Liver (tissue), 9 donors: ENCODE measurements around the gene ERFE. TPM values are rescaled to one million over a fixed set of nuclear protein-coding genes. Genes with fewer than 3 reads are reported as not detected.

Experiments used
- DNase-seq: peaks from one replicate; pipeline ENCODE4 v3.0.0-alpha.2; 2017; ENCODE audit warnings: low spot score
- H3K27ac ChIP-seq, 2 donors: one replicate each; pipeline ENCODE4 v1.7.0; 2013; ENCODE audit warnings: inconsistent platforms in 2 of 2, low read length in 2 of 2, control low read depth in 1 of 2, low read depth in 1 of 2, mild to moderate bottlenecking in 1 of 2
- H3K27me3 ChIP-seq, 4 donors: one replicate each; pipeline versions ENCODE4 v1.6.1 to v1.7.0; 2013; ENCODE audit warnings: low read length in 3 of 4, inconsistent platforms in 1 of 4, mild to moderate bottlenecking in 1 of 4, moderate library complexity in 1 of 4; ENCODE audit not compliant: control insufficient read depth in 4 of 4, insufficient read depth in 4 of 4
- H3K36me3 ChIP-seq, 4 donors: one replicate each; pipeline versions ENCODE4 v1.6.1 to v1.7.0; 2013; ENCODE audit warnings: low read length in 3 of 4, mild to moderate bottlenecking in 3 of 4, low read depth in 1 of 4, moderate library complexity in 1 of 4; ENCODE audit not compliant: control insufficient read depth in 4 of 4, insufficient read depth in 3 of 4
- H3K4me1 ChIP-seq, 4 donors: one replicate each; pipeline versions ENCODE4 v1.6.1 to v1.7.0; 2013; ENCODE audit warnings: low read length in 3 of 4, mild to moderate bottlenecking in 3 of 4, moderate library complexity in 1 of 4; ENCODE audit not compliant: control insufficient read depth in 4 of 4, insufficient read depth in 4 of 4
- H3K4me3 ChIP-seq, 3 donors: one replicate each; pipeline versions ENCODE4 v1.6.1 to v1.7.0; 2013; ENCODE audit warnings: low read length in 3 of 3, control low read depth in 1 of 3, low read depth in 1 of 3, mild to moderate bottlenecking in 1 of 3
- H3K9ac ChIP-seq, 2 donors: one replicate each; pipeline ENCODE4 v1.7.0; 2013; ENCODE audit warnings: low read length in 2 of 2, mild to moderate bottlenecking in 2 of 2, moderate library complexity in 2 of 2, control low read depth in 1 of 2, low read depth in 1 of 2
- H3K9me3 ChIP-seq, 4 donors: one replicate each; pipeline versions ENCODE4 v1.6.1 to v1.7.0; 2013; ENCODE audit warnings: low read length in 3 of 4; ENCODE audit not compliant: control insufficient read depth in 4 of 4
- ATF3 ChIP-seq: IDR thresholded peaks from 2 replicates; pipeline ENCODE4 v1.6.1; 2016; ENCODE audit warnings: antibody characterized with exemption
- CTCF ChIP-seq: fragments of 150-350 bp; IDR thresholded peaks from 2 replicates; pipeline ENCODE4 v1.5.1; 2017; ENCODE audit warnings: improper control_type of control experiment, low read depth, low read length; ENCODE audit not compliant: missing input control
- EGR1 ChIP-seq, 2 donors: IDR thresholded peaks; 2 replicates each; pipeline ENCODE4 v1.6.1; 2016 to 2018; ENCODE audit warnings: antibody characterized with exemption in 2 of 2, low read depth in 2 of 2
- FOXA1 ChIP-seq: IDR thresholded peaks from 2 replicates; pipeline ENCODE4 v1.6.1; 2016; ENCODE audit warnings: antibody characterized with exemption
- FOXA2 ChIP-seq: IDR thresholded peaks from 2 replicates; pipeline ENCODE4 v1.6.1; 2016; ENCODE audit warnings: antibody characterized with exemption
- GABPA ChIP-seq, 2 donors: IDR thresholded peaks in 1 of 2; conservative IDR thresholded peaks in 1 of 2; 2 replicates each; pipeline ENCODE4 v1.6.1; 2016; ENCODE audit warnings: antibody characterized with exemption in 2 of 2, mild to moderate bottlenecking in 1 of 2, moderate library complexity in 1 of 2
- HNF4A ChIP-seq, 2 donors: conservative IDR thresholded peaks; 2 replicates each; pipeline ENCODE4 v1.6.1; 2016; ENCODE audit warnings: antibody characterized with exemption in 2 of 2, mild to moderate bottlenecking in 2 of 2
- HNF4G ChIP-seq: IDR thresholded peaks from 2 replicates; pipeline ENCODE4 v1.6.1; 2016; ENCODE audit warnings: antibody characterized with exemption
- JUND ChIP-seq, 2 donors: IDR thresholded peaks; 2 replicates each; pipeline ENCODE4 v1.6.1; 2016; ENCODE audit warnings: antibody characterized with exemption in 2 of 2
- MAX ChIP-seq: IDR thresholded peaks from 2 replicates; pipeline ENCODE4 v1.6.1; 2016; ENCODE audit warnings: antibody characterized with exemption
- NR2F2 ChIP-seq: IDR thresholded peaks from 2 replicates; pipeline ENCODE4 v1.6.1; 2016; ENCODE audit warnings: antibody characterized with exemption
- RAD21 ChIP-seq, 2 donors: IDR thresholded peaks; 2 replicates each; pipeline ENCODE4 v1.6.1; 2016; ENCODE audit warnings: antibody characterized with exemption in 2 of 2, mild to moderate bottlenecking in 2 of 2
- REST ChIP-seq: IDR thresholded peaks from 2 replicates; pipeline ENCODE4 v1.6.1; 2016; ENCODE audit warnings: antibody characterized with exemption, mild to moderate bottlenecking
- RXRA ChIP-seq, 2 donors: IDR thresholded peaks; 2 replicates each; pipeline ENCODE4 v1.6.1; 2017 to 2018; ENCODE audit warnings: antibody characterized with exemption in 2 of 2, mild to moderate bottlenecking in 1 of 2
- SP1 ChIP-seq: IDR thresholded peaks from 2 replicates; pipeline ENCODE4 v1.6.1; 2018; ENCODE audit warnings: antibody characterized with exemption, mild to moderate bottlenecking
- TAF1 ChIP-seq: conservative IDR thresholded peaks from 2 replicates; pipeline ENCODE4 v1.6.1; 2016; ENCODE audit warnings: antibody characterized with exemption, mild to moderate bottlenecking
- YY1 ChIP-seq: IDR thresholded peaks from 2 replicates; pipeline ENCODE4 v1.6.1; 2016; ENCODE audit warnings: antibody characterized with exemption, mild to moderate bottlenecking
- ZBTB33 ChIP-seq: IDR thresholded peaks from 2 replicates; pipeline ENCODE4 v1.6.1; 2016; ENCODE audit warnings: antibody characterized with exemption
- WGBS: extraction: QIAGEN DNeasy Blood & Tissue Kit; methylation state at CpG from one replicate; pipeline ENCODE4 v1.1.7; 2013; 5-methylcytosine and 5-hydroxymethylcytosine counted together
- polyA plus RNA-seq, 2 donors: library from polyadenylated mRNA; stranded (reverse) in 1 of 2; unstranded in 1 of 2; fragments of 200-250 nt in 1 of 2; fragments of >200 nt in 1 of 2; fragmentation: Nextera tagmentation in 1 of 2; extraction: Ambion mirVana in 1 of 2; gene quantifications; one replicate each; pipeline versions ENCODE4 v1.2.1 to v1.2.3, GENCODE V29; 2013 to 2015
- total RNA-seq, 2 donors: library from RNA; depleted of rRNA; stranded (reverse); fragments of >200 nt; gene quantifications; one replicate each; pipeline ENCODE4 v1.2.3, GENCODE V29; 2014
- donor health status: healthy.
- donor health status: healthy.
- donor health status: healthy.
- donor health status: healthy.
- donor health status: healthy.

The ERFE gene
- total and polyA plus RNA-seq, 4 donors = 0.17 to 14.0 TPM; not detected in 2

GRCh38 chr2:238150686-238151085, 8.1 kb upstream of the ERFE start:
- H3K27ac ChIP-seq = no peak overlapping the region
- TF ChIP-seq TAF1 = no peak
- no peak overlapping the region for H3K9ac ChIP-seq
- H3K4me3 ChIP-seq = no peak overlapping the region
- no peaks in the 10 kb centered on the region for H3K9me3 ChIP-seq
- no peaks in the 10 kb centered on the region for H3K36me3 ChIP-seq
- H3K27me3 ChIP-seq = no peaks in the 10 kb centered on the region
- 96% methylated on average over 25 of the region's 25 CpGs for WGBS
- DNase-seq = no peak
- H3K4me1 ChIP-seq = no peaks in the 10 kb centered on the region

GRCh38 chr2:238151205-238151604, 7.6 kb upstream of the ERFE start:
- Histone ChIP-seq H3K4me3 (no peak overlapping the region), H3K4me1 (no peaks in the 10 kb centered on the region), H3K27ac (no peak overlapping the region), H3K9me3 (no peaks in the 10 kb centered on the region), H3K27me3 (no peaks in the 10 kb centered on the region), H3K9ac (no peak overlapping the region), H3K36me3 (no peaks in the 10 kb centered on the region)
- DNase-seq = no peak
- TF ChIP-seq FOXA1 = no peak
- TF ChIP-seq TAF1 = no peak
- no peak for TF ChIP-seq EGR1 (IDR thresholded peaks at IDR 0.05; ENCODE audit: low read depth in 2 of 2)
- TF ChIP-seq JUND (IDR thresholded peaks at IDR 0.05) = no peak
- TF ChIP-seq YY1 = no peak
- TF ChIP-seq SP1 = no peak
- TF ChIP-seq ATF3 = no peak
- no peak for TF ChIP-seq RXRA (IDR thresholded peaks at IDR 0.05)
- no peak for TF ChIP-seq ZBTB33
- TF ChIP-seq RAD21 (IDR thresholded peaks at IDR 0.05) = no peak
- TF ChIP-seq FOXA2 = no peak
- TF ChIP-seq GABPA (IDR thresholded peaks at IDR 0.05 in 1 of 2, conservative IDR thresholded peaks at IDR 0.05 in 1 of 2) = no peak
- TF ChIP-seq HNF4A (conservative IDR thresholded peaks at IDR 0.05) = no peak
- no peak for TF ChIP-seq REST
- no peak for TF ChIP-seq CTCF
- no peak for TF ChIP-seq MAX
- TF ChIP-seq NR2F2 = no peak
- TF ChIP-seq HNF4G = no peak
- WGBS = 91% methylated on average over 13 of the region's 13 CpGs
